GM19372 (cell line): ENCODE data around the gene CEP85.
"Not testable (repeated sequence)": the region's sequence is repeated elsewhere in the genome, so short reads cannot be mapped to it uniquely, and the experiment has no call there.

Experiments
- ATAC-seq: cut with Tn5 transposase; IDR thresholded peaks from one replicate; pipeline ENCODE4 v1.9.1; 2021; ENCODE audit warnings: mild to moderate bottlenecking, low read depth, moderate library complexity; ENCODE audit not compliant: unreplicated experiment

Gene CEP85

GRCh38 chr1:26220199-26220912 is 13.6 kb upstream of the CEP85 start:
- no peak for ATAC-seq

- no peak for ATAC-seq
Measured at GRCh38 chr1:26221094-26221493, 12.9 kb upstream of the CEP85 start.

- no peak for ATAC-seq
Measured at GRCh38 chr1:26224606-26225005, 9.4 kb upstream of the CEP85 start.

GRCh38 chr1:26225033-26225831 is 8.8 kb upstream of the CEP85 start:
- no peak for ATAC-seq

GRCh38 chr1:26230682-26231081 is 3.3 kb upstream of the CEP85 start:
- not testable (repeated sequence) for ATAC-seq

GRCh38 chr1:26234644-26235370 is 807 bp downstream of the CEP85 start:
- no peak for ATAC-seq

GRCh38 chr1:26237230-26237966 is 3.4 kb downstream of the CEP85 start:
- ATAC-seq = no peak

- no peak for ATAC-seq
Measured at GRCh38 chr1:26239936-26240335, 5.9 kb downstream of the CEP85 start.

GRCh38 chr1:26252718-26253117 is 18.7 kb downstream of the CEP85 start:
- ATAC-seq = no peak

- no peak for ATAC-seq
Measured at GRCh38 chr1:26254404-26254803, 20.4 kb downstream of the CEP85 start.

- no peak for ATAC-seq
Measured at GRCh38 chr1:26257222-26257621, 23.2 kb downstream of the CEP85 start.

GRCh38 chr1:26259005-26259404 is 25.0 kb downstream of the CEP85 start:
- ATAC-seq = no peak

GRCh38 chr1:26259578-26259977 is 25.6 kb downstream of the CEP85 start:
- ATAC-seq = no peak

GRCh38 chr1:26263212-26263611 is 29.2 kb downstream of the CEP85 start:
- no peak for ATAC-seq

- ATAC-seq = no peak
Measured at GRCh38 chr1:26265405-26265804, 31.4 kb downstream of the CEP85 start.

- no peak for ATAC-seq
Measured at GRCh38 chr1:26268290-26269197, 34.5 kb downstream of the CEP85 start.

GRCh38 chr1:26269198-26269550 is 35.2 kb downstream of the CEP85 start:
- ATAC-seq = no peak

- ATAC-seq = no peak
Measured at GRCh38 chr1:26274801-26275425, 40.9 kb downstream of the CEP85 start.
